Peyer's patch (tissue), 4 donors: ENCODE measurements around the gene ADIPOR2. TPM values are rescaled to one million over a fixed set of nuclear protein-coding genes. Genes with fewer than 3 reads are reported as not detected.
"Not testable (repeated sequence)": the region's sequence is repeated elsewhere in the genome, so short reads cannot be mapped to it uniquely, and the experiment has no call there.

Experiments
- DNase-seq, 3 donors: peaks; one replicate each; pipeline ENCODE4 v3.0.0-alpha.2; 2017 to 2019
- H3K27ac ChIP-seq, 4 donors: fragments of 200-600 bp; sonication (generic); one replicate each; pipeline ENCODE4 v1.5.1; 2016 to 2019
- H3K27me3 ChIP-seq, 2 donors: fragments of 200-600 bp; sonication (generic); one replicate each; pipeline ENCODE4 v1.5.1; 2019
- H3K36me3 ChIP-seq, 3 donors: fragments of 200-600 bp; sonication (generic); one replicate each; pipeline ENCODE4 v1.5.1; 2016 to 2019
- H3K4me1 ChIP-seq, 4 donors: fragments of 200-600 bp; sonication (generic); one replicate each; pipeline ENCODE4 v1.5.1; 2016 to 2019
- H3K4me3 ChIP-seq, 4 donors: fragments of 200-600 bp; sonication (generic); 1 replicate in 3 of 4; 2 replicates in 1 of 4; pipeline ENCODE4 v1.5.1; 2016 to 2019; ENCODE audit warnings: mild to moderate bottlenecking in 1 of 4
- H3K9me3 ChIP-seq, 4 donors: fragments of 200-600 bp; sonication (generic); one replicate each; pipeline ENCODE4 v1.5.1; 2016 to 2019; ENCODE audit warnings: mild to moderate bottlenecking in 1 of 4
- POLR2A ChIP-seq, 2 donors: fragments of 450-650 bp; IDR thresholded peaks; one replicate each; pipeline ENCODE4 v1.5.1; 2017; ENCODE audit warnings: antibody characterized with exemption in 2 of 2, mild to moderate bottlenecking in 2 of 2, moderate library complexity in 2 of 2
- total RNA-seq, 4 donors: library from RNA; depleted of rRNA; stranded (reverse); fragments of >200 nt; gene quantifications; one replicate each; pipeline ENCODE4 v1.1.0, GENCODE V29; 2016
- TF ChIP-seq, protein P1 (sequence below), 6 experiments: fragments of 450-650 bp in 4 of 6; fragments of 200-600 bp in 2 of 6; sonication (generic) in 1 of 6; IDR thresholded peaks; one replicate each; pipeline ENCODE4 v1.5.1; 2017 to 2019; ENCODE audit warnings: antibody characterized with exemption in 6 of 6, mild to moderate bottlenecking in 3 of 6, moderate library complexity in 1 of 6

ADIPOR2 gene
- total RNA-seq, 4 donors from 2014 or later, result 26.4 to 89.1 (median 73.9) TPM

- Histone ChIP-seq H3K27ac (peak overlapping the region in 2 of 4 donors; percentile 2 to 48), H3K4me1 (peaks cover 0 to 28% (median 4%) of the 10 kb centered on the region in 4 donors)
- TF ChIP-seq, protein P1, sequence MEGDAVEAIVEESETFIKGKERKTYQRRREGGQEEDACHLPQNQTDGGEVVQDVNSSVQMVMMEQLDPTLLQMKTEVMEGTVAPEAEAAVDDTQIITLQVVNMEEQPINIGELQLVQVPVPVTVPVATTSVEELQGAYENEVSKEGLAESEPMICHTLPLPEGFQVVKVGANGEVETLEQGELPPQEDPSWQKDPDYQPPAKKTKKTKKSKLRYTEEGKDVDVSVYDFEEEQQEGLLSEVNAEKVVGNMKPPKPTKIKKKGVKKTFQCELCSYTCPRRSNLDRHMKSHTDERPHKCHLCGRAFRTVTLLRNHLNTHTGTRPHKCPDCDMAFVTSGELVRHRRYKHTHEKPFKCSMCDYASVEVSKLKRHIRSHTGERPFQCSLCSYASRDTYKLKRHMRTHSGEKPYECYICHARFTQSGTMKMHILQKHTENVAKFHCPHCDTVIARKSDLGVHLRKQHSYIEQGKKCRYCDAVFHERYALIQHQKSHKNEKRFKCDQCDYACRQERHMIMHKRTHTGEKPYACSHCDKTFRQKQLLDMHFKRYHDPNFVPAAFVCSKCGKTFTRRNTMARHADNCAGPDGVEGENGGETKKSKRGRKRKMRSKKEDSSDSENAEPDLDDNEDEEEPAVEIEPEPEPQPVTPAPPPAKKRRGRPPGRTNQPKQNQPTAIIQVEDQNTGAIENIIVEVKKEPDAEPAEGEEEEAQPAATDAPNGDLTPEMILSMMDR (IDR thresholded peaks at IDR 0.05), result peak in 3 of 6 experiments; percentile 20 to 49 (median 27)
- not testable (repeated sequence) for DNase-seq, H3K4me3 ChIP-seq, H3K9me3 ChIP-seq, H3K27me3 ChIP-seq, H3K36me3 ChIP-seq
These were observed 20.0 kb downstream of the ADIPOR2 start for GRCh38 chr12:1710870-1711269.

- peaks cover 0 to 24% (median 3%) of the 10 kb centered on the region in 4 donors for H3K4me1 ChIP-seq
- H3K4me3 ChIP-seq, H3K27me3 ChIP-seq, H3K36me3 ChIP-seq, H3K9me3 ChIP-seq: not testable (repeated sequence)
- H3K27ac ChIP-seq, result peak overlapping the region in 2 of 4 donors; percentile 2 to 48
- DNase-seq, result peak in 1 of 3 donors; percentile 55
- TF ChIP-seq, protein P1 (IDR thresholded peaks at IDR 0.05), result peak in 1 of 6 experiments; percentile 19
These were observed 20.8 kb downstream of the ADIPOR2 start for GRCh38 chr12:1711536-1712211.

DNA sequence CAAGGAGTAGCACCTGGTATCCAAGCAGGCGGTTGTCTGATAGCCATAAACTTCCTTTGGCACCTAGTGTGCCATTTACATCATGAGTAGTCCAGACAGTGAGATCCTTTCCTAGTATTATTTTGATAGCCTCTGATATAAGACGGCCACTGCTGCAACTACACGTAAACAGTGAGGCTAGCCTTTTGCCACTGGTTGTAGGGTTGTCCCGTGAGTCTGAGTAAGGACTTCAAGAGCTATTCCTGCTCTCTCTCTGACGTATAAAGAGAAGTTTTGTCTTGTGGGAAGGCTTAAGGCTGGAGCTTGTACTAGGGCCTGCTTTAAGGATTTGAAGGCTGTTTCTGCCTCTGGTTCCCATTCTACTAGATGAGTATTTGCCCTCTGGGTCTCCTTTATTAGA is 21.4 kb downstream of the ADIPOR2 start:
- H3K4me3 ChIP-seq, H3K27me3 ChIP-seq, DNase-seq, H3K9me3 ChIP-seq, H3K36me3 ChIP-seq: not testable (repeated sequence)
- Histone ChIP-seq H3K4me1 (peaks cover 0 to 21% (median 3%) of the 10 kb centered on the region in 4 donors), H3K27ac (peak overlapping the region in 1 of 4 donors; percentile 48)

DNA sequence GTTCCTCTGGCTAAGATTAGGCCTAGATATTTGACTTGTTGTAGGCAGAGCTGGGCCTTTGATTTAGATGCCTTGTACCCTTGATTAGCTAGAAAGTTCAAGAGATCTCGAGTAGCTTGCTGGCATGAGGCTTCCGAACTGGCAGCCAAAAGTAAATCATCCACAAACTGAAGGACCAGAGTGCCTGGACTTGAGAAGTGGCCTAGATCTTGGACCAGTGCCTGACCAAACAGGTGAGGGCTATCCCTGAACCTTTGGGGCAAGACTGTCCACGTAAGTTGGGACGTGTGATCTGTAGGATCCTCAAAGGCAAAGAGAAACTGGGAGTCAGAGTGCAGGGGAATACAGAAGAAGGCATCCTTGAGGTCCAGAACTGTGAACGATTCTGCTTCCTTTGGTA is 22.0 kb downstream of the ADIPOR2 start:
- not testable (repeated sequence) for H3K9me3 ChIP-seq, H3K27me3 ChIP-seq, H3K4me3 ChIP-seq, DNase-seq, H3K36me3 ChIP-seq, H3K27ac ChIP-seq
- H3K4me1 ChIP-seq, result peaks cover 0 to 19% (median 3%) of the 10 kb centered on the region in 4 donors

DNA sequence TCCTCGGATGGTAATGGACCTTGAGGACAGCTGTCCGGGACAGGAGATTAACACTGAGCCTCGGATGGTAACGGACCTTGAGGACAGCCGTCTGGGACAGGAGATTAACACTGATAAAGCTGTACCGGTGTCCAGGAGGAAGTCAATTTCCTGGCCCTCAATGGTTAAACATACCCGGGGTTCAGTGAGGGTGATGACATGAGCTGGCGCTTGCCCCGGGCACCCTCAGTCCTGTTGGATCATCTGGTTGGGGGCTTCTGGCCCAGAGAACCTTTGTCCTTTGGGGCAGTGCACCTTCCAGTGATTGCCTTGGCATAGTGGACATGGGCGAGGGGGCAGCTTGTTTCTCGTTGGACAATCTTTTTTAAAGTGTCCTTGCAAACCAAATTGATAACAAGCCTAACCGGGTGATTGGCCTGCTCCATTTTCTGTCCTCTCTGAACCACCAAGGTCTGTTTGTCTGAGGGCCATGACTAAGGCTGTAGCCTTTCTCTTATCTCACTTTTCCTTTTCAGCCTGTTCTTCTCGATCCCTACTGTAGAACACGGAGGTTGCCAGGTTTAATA is 23.0 kb downstream of the ADIPOR2 start:
- not testable (repeated sequence) for H3K4me3 ChIP-seq, DNase-seq, H3K36me3 ChIP-seq, H3K9me3 ChIP-seq, H3K27ac ChIP-seq, H3K27me3 ChIP-seq
- H3K4me1 ChIP-seq, result peaks cover 0 to 26% (median 3%) of the 10 kb centered on the region in 4 donors

- H3K4me1 ChIP-seq, result peaks cover 0 to 33% (median 3%) of the 10 kb centered on the region in 4 donors
- H3K9me3 ChIP-seq, H3K36me3 ChIP-seq, H3K27me3 ChIP-seq, H3K27ac ChIP-seq, H3K4me3 ChIP-seq, DNase-seq: not testable (repeated sequence)
These were observed 24.6 kb downstream of the ADIPOR2 start for GRCh38 chr12:1715459-1715858.

DNA sequence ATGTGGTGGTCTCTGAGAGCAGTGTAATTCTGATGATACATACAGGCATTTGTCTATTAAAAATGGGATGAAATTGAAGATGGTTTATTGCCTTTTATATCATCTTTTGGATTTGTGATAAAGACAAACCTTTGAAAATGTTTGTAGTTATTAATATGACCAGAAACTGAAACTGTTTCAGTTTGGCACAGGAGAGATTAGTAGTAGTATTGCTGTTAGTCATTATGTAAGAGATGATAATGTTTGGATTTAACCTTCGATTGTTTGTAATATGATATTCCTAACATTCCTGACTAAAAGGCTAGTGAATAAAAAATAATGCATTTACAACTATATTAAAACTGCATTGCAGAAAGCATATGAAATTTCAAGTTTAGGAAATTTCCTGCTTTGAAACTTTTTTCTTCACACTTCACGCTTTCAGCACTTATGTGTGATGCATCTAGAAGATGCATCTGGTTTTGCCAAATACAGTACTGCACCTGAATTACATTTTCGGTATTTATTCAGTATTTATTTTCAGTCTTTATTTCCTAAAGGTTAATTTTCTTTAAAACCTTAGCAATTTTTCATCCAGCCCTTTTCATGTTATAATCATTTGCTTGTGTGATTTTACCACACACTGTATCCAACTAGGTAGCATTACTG is 25.5 kb downstream of the ADIPOR2 start:
- Histone ChIP-seq H3K27me3 (no peaks in the 10 kb centered on the region), H3K4me1 (peaks cover 0 to 24% (median 3%) of the 10 kb centered on the region in 4 donors), H3K4me3 (no peak overlapping the region), H3K27ac (no peak overlapping the region), H3K9me3 (no peaks in the 10 kb centered on the region), H3K36me3 (no peaks in the 10 kb centered on the region)
- DNase-seq, result no peak
- no peak for TF ChIP-seq POLR2A (IDR thresholded peaks at IDR 0.05)
- TF ChIP-seq, protein P1 (IDR thresholded peaks at IDR 0.05), result no peak
